NCI-H345 (cell line): ENCODE measurements around the gene PSMA1.

Experiments used
- DNase-seq: peaks from one replicate; lab custom pipeline; 2025; lab: John Stamatoyannopoulos, UW

The PSMA1 gene

GRCh38 chr11:14529951-14530350, 9.8 kb upstream of the PSMA1 start:
- no peak for DNase-seq

- no peak for DNase-seq
Observed at GRCh38 chr11:14529321-14529720, 9.1 kb upstream of the PSMA1 start.

- no peak for DNase-seq
Observed at GRCh38 chr11:14522801-14523200, 2.6 kb upstream of the PSMA1 start.

GRCh38 chr11:14522245-14522644, 2.1 kb upstream of the PSMA1 start:
- DNase-seq: no peak

- DNase-seq: no peak
Observed at GRCh38 chr11:14520747-14521151, 563 bp upstream of the PSMA1 start.

GRCh38 chr11:14519597-14519916, 629 bp downstream of the PSMA1 start:
- DNase-seq: no peak

GRCh38 chr11:14518820-14519219, 1.4 kb downstream of the PSMA1 start:
- DNase-seq: no peak

- DNase-seq: no peak
Observed at GRCh38 chr11:14513800-14514199, 6.4 kb downstream of the PSMA1 start.

- no peak for DNase-seq
Observed at GRCh38 chr11:14506532-14506931, 13.7 kb downstream of the PSMA1 start.

- no peak for DNase-seq
Observed at GRCh38 chr11:14503023-14503422, 17.2 kb downstream of the PSMA1 start.

GRCh38 chr11:14502039-14502438, 18.1 kb downstream of the PSMA1 start:
- DNase-seq: no peak

GRCh38 chr11:14500181-14500651, 20.0 kb downstream of the PSMA1 start:
- DNase-seq: peak; percentile 59

GRCh38 chr11:14499560-14500180, 20.5 kb downstream of the PSMA1 start, which contains the start of gene COPB1:
Gene COPB1, minus strand, starts transcription at chr11:14499811. Its CDS starts 883 bp downstream, at chr11:14498928.
- peak; percentile 89 for DNase-seq

GRCh38 chr11:14499178-14499559, 21.0 kb downstream of the PSMA1 start:
- peak; percentile 35 for DNase-seq

- DNase-seq: no peak
Observed at GRCh38 chr11:14480716-14481115, 39.5 kb downstream of the PSMA1 start.

- no peak for DNase-seq
Observed at GRCh38 chr11:14471127-14471526, 49.1 kb downstream of the PSMA1 start.

- DNase-seq: no peak
Observed at GRCh38 chr11:14463623-14464022, 56.6 kb downstream of the PSMA1 start.

- DNase-seq: no peak
Observed at GRCh38 chr11:14460147-14460546, 60.0 kb downstream of the PSMA1 start.

GRCh38 chr11:14458377-14458776, 61.8 kb downstream of the PSMA1 start:
- no peak for DNase-seq

GRCh38 chr11:14455648-14456430, 64.3 kb downstream of the PSMA1 start:
- DNase-seq: no peak
